ENCODE data around the gene PTPRM. TPM values are rescaled to one million over a fixed set of nuclear protein-coding genes. Genes with fewer than 3 reads are reported as not detected.

Gene PTPRM
- total RNA-seq, 1 experiment from 2014 or later = 14.5 TPM

- TF ChIP-seq REST (IDR thresholded peaks at IDR 0.05; ENCODE audit: low read depth) (no peak), JUND (IDR thresholded peaks at IDR 0.05) (no peak), TCF7L2 (IDR thresholded peaks at IDR 0.05; ENCODE audit: borderline replicate concordance, extremely low read depth, insufficient read depth, insufficient read length) (no peak), ZNF274 (IDR thresholded peaks at IDR 0.05; ENCODE audit: low read depth, low read length) (no peak), CEBPB (IDR thresholded peaks at IDR 0.05; ENCODE audit: low read depth) (no peak), EZH2 (IDR thresholded peaks at IDR 0.05) (no peak), ZFX (IDR thresholded peaks at IDR 0.05) (no peak), POLR2A (IDR thresholded peaks at IDR 0.05; ENCODE audit: borderline replicate concordance, extremely low read depth, insufficient read depth, insufficient read length) (no peak), CBX3 (IDR thresholded peaks at IDR 0.05; ENCODE audit: low read depth) (no peak), RAD21 (IDR thresholded peaks at IDR 0.05; ENCODE audit: low read depth) (no peak)
- TF ChIP-seq, protein P1, sequence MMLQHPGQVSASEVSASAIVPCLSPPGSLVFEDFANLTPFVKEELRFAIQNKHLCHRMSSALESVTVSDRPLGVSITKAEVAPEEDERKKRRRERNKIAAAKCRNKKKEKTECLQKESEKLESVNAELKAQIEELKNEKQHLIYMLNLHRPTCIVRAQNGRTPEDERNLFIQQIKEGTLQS (IDR thresholded peaks at IDR 0.05) = no peak
- Histone ChIP-seq H3K36me3 (ENCODE audit: control insufficient read depth in 1 of 2, insufficient read depth in 2 of 2, low read length in 2 of 2) (no peaks in the 10 kb centered on the region), H3K27me3 (ENCODE audit: insufficient read depth, low read length) (no peaks in the 10 kb centered on the region), H3K79me2 (ENCODE audit: insufficient read depth, low read length) (no peaks in the 10 kb centered on the region), H3K9ac (ENCODE audit: low read length) (no peak overlapping the region), H3K9me2 (ENCODE audit: insufficient read depth) (no peaks in the 10 kb centered on the region), H4K20me1 (ENCODE audit: insufficient read depth) (no peaks in the 10 kb centered on the region), H3K27ac (ENCODE audit: low read depth, low read length) (no peak overlapping the region), H2AFZ (ENCODE audit: low read depth, low read length, poor library complexity, severe bottlenecking) (no peak overlapping the region), H3K4me3 (replicated peaks in 1 of 2; ENCODE audit: low read depth in 1 of 2, low read length in 2 of 2) (no peak overlapping the region), H3K4me1 (ENCODE audit: control insufficient read depth in 1 of 2, insufficient read depth in 2 of 2, low read length in 2 of 2) (no peaks in the 10 kb centered on the region), H3K4me2 (ENCODE audit: low read length) (no peak overlapping the region), H3K9me3 (ENCODE audit: control insufficient read depth in 1 of 2, insufficient read depth in 1 of 2, low read depth in 1 of 2, low read length in 2 of 2) (no peaks in the 10 kb centered on the region)
- no TSS peak for BruUV-seq (replicated peaks)
- intact Hi-C loops (cut with micrococcal nuclease) = no loop called here
- DNase-seq (ENCODE audit: low read depth, low spot score) = no peak
- ChIA-PET RAD21 (ENCODE audit: low non-redundant PET in 1 of 2, low total read pairs in 2 of 2, uncharacterized antibody in 2 of 2, unreplicated experiment in 2 of 2) (no interaction called here), POLR2A (no interaction called here), CTCF (no interaction called here)
- no peak for ATAC-seq
These were observed 9.6 kb downstream of the PTPRM start for GRCh38 chr18:7576685-7577084.

All from HCT116 (cell line).